Mesendoderm (in vitro differentiated cells): ENCODE data around the gene TRMT61A.

ENCODE experiments used
- DNase-seq: peaks from one replicate; pipeline ENCODE4 v3.0.0; 2013
- H2AK5ac ChIP-seq: 2 replicates; pipeline ENCODE4 v1.6.1; 2013; ENCODE audit warnings: low read length, inconsistent platforms
- H2BK120ac ChIP-seq: 2 replicates; pipeline ENCODE4 v1.6.1; 2013; ENCODE audit warnings: low read depth, mild to moderate bottlenecking, low read length, moderate library complexity, mixed read lengths
- H2BK15ac ChIP-seq: replicated peaks from 2 replicates; pipeline ENCODE4 v1.6.1; 2013; ENCODE audit warnings: low read depth, mild to moderate bottlenecking, moderate library complexity
- H2BK5ac ChIP-seq: 2 replicates; pipeline ENCODE4 v1.6.1; 2013; ENCODE audit warnings: low read length, inconsistent platforms
- H3K18ac ChIP-seq: 2 replicates; pipeline ENCODE4 v1.6.1; 2013; ENCODE audit warnings: mild to moderate bottlenecking, low read length, mixed read lengths
- H3K23ac ChIP-seq: one replicate; pipeline ENCODE4 v1.6.1; 2013; ENCODE audit warnings: low read length
- H3K27ac ChIP-seq: 2 replicates; pipeline ENCODE4 v1.5.1; 2013; ENCODE audit warnings: low read depth, mild to moderate bottlenecking, inconsistent platforms, low read length, moderate library complexity
- H3K27me3 ChIP-seq: 2 replicates; pipeline ENCODE4 v1.6.1; 2013; ENCODE audit warnings: low read length, control low read depth, mild to moderate bottlenecking, inconsistent platforms; ENCODE audit not compliant: insufficient read depth, poor library complexity
- H3K36me3 ChIP-seq: 2 replicates; pipeline ENCODE4 v1.6.1; 2013; ENCODE audit warnings: low read length, inconsistent platforms; ENCODE audit not compliant: control insufficient read depth, insufficient read depth
- H3K4ac ChIP-seq: one replicate; pipeline ENCODE4 v1.6.1; 2013; ENCODE audit warnings: low read depth, mild to moderate bottlenecking, low read length, moderate library complexity
- H3K4me1 ChIP-seq: 2 replicates; pipeline ENCODE4 v1.6.1; 2013; ENCODE audit warnings: low read depth, low read length, inconsistent platforms; ENCODE audit not compliant: control insufficient read depth
- H3K4me2 ChIP-seq: 2 replicates; pipeline ENCODE4 v1.6.1; 2013; ENCODE audit warnings: low read length
- H3K4me3 ChIP-seq: 2 replicates; pipeline ENCODE4 v1.5.1; 2013; ENCODE audit warnings: mild to moderate bottlenecking, low read length
- H3K56ac ChIP-seq: one replicate; pipeline ENCODE4 v1.6.1; 2013; ENCODE audit warnings: low read length
- H3K79me1 ChIP-seq: 2 replicates; pipeline ENCODE4 v1.6.1; 2013; ENCODE audit warnings: low read length, inconsistent platforms
- H3K79me2 ChIP-seq: 2 replicates; pipeline ENCODE4 v1.6.1; 2013; ENCODE audit warnings: mild to moderate bottlenecking, low read length; ENCODE audit not compliant: control insufficient read depth, insufficient read depth
- H3K9ac ChIP-seq: 2 replicates; pipeline ENCODE4 v1.6.1; 2013; ENCODE audit warnings: low read length, inconsistent platforms
- H4K5ac ChIP-seq: one replicate; pipeline ENCODE4 v1.6.1; 2013; ENCODE audit warnings: low read length
- H4K8ac ChIP-seq: one replicate; pipeline ENCODE4 v1.6.1; 2013; ENCODE audit warnings: low read depth, mild to moderate bottlenecking, control low read depth, low read length, moderate library complexity
- WGBS: extraction: QIAGEN DNeasy Blood & Tissue Kit; methylation state at CpG from one replicate; pipeline ENCODE4 v1.1.7; 2013; ENCODE audit warnings: low lambda C conversion rate, missing lambda C conversion rate; ENCODE audit not compliant: insufficient coverage; ENCODE audit errors: extremely low coverage; 5-methylcytosine and 5-hydroxymethylcytosine counted together

Gene TRMT61A

GRCh38 chr14:103527408-103528145, 1.4 kb upstream of the TRMT61A start:
- Histone ChIP-seq H3K4me3 (no peak overlapping the region), H3K18ac (no peak overlapping the region), H2BK120ac (no peak overlapping the region)

GRCh38 chr14:103528146-103528586, 830 bp upstream of the TRMT61A start:
- Histone ChIP-seq H3K18ac (no peak overlapping the region), H4K5ac (no peak overlapping the region), H3K4ac (peak overlapping the region; percentile 44), H2BK120ac (no peak overlapping the region), H3K56ac (peak overlapping the region; percentile 82), H3K79me1 (peaks cover 17% of the 10 kb centered on the region), H3K23ac (no peak overlapping the region), H3K9ac (peak overlapping the region; percentile 27), H3K4me1 (peaks cover 5% of the 10 kb centered on the region), H3K4me3 (no peak overlapping the region), H3K4me2 (no peak overlapping the region), H2BK5ac (no peak overlapping the region), H2AK5ac (no peak overlapping the region), H3K27me3 (peaks cover 5% of the 10 kb centered on the region), H4K8ac (peak overlapping the region; percentile 56), H2BK15ac (no peak overlapping the region), H3K27ac (no peak overlapping the region), H3K79me2 (peaks cover 12% of the 10 kb centered on the region), H3K36me3 (no peaks in the 10 kb centered on the region)
- no peak for DNase-seq
- WGBS, result no CpG with 5 or more reads among the region's 10 CpGs

More at GRCh38 chr14:103527408-103528145, 1.4 kb upstream of the TRMT61A start:
- H3K9ac ChIP-seq, result no peak overlapping the region
- H3K56ac ChIP-seq, result no peak overlapping the region
- H3K27ac ChIP-seq, result no peak overlapping the region
- no peaks in the 10 kb centered on the region for H3K36me3 ChIP-seq
- H2AK5ac ChIP-seq, result no peak overlapping the region
- peaks cover 5% of the 10 kb centered on the region for H3K4me1 ChIP-seq
- WGBS, result no CpG with 5 or more reads among the region's 14 CpGs
- peaks cover 5% of the 10 kb centered on the region for H3K27me3 ChIP-seq
- H2BK15ac ChIP-seq, result no peak overlapping the region
- H2BK5ac ChIP-seq, result no peak overlapping the region
- H3K79me2 ChIP-seq, result peaks cover 12% of the 10 kb centered on the region
- H4K8ac ChIP-seq, result no peak overlapping the region
- no peak overlapping the region for H3K4ac ChIP-seq
- H4K5ac ChIP-seq, result no peak overlapping the region
- no peak for DNase-seq
- no peak overlapping the region for H3K23ac ChIP-seq
- no peak overlapping the region for H3K4me2 ChIP-seq
- H3K79me1 ChIP-seq, result peaks cover 17% of the 10 kb centered on the region

GRCh38 chr14:103529383-103530365, 678 bp downstream of the TRMT61A start:
- H3K27me3 ChIP-seq, result no peaks in the 10 kb centered on the region
- H3K79me2 ChIP-seq, result peaks cover 12% of the 10 kb centered on the region
- H3K18ac ChIP-seq, result no peak overlapping the region
- H3K9ac ChIP-seq, result peak overlapping the region; percentile 80
- H3K56ac ChIP-seq, result peak overlapping the region; percentile 91
- no peak overlapping the region for H3K4ac ChIP-seq
- H2BK120ac ChIP-seq, result no peak overlapping the region
- peak overlapping the region; percentile 100 for H3K4me2 ChIP-seq
- peak overlapping the region; percentile 94 for H3K4me3 ChIP-seq
- peaks cover 17% of the 10 kb centered on the region for H3K79me1 ChIP-seq
- peak overlapping the region; percentile 87 for H4K8ac ChIP-seq
- DNase-seq, result no peak
- no peak overlapping the region for H2BK5ac ChIP-seq
- no peak overlapping the region for H4K5ac ChIP-seq
- no CpG with 5 or more reads among the region's 42 CpGs for WGBS
- no peak overlapping the region for H3K23ac ChIP-seq
- peaks cover 5% of the 10 kb centered on the region for H3K4me1 ChIP-seq
- H2AK5ac ChIP-seq, result peak overlapping the region; percentile 4
- no peaks in the 10 kb centered on the region for H3K36me3 ChIP-seq
- H2BK15ac ChIP-seq, result no peak overlapping the region
- no peak overlapping the region for H3K27ac ChIP-seq

GRCh38 chr14:103530390-103530789, 1.4 kb downstream of the TRMT61A start:
- WGBS, result no CpG with 5 or more reads among the region's 7 CpGs

GRCh38 chr14:103530831-103531230, 1.8 kb downstream of the TRMT61A start:
- no peaks in the 10 kb centered on the region for H3K36me3 ChIP-seq
- no peak overlapping the region for H3K4me2 ChIP-seq
- no peak overlapping the region for H3K27ac ChIP-seq
- H2BK120ac ChIP-seq, result no peak overlapping the region
- no peak overlapping the region for H3K4ac ChIP-seq
- no peak overlapping the region for H2BK15ac ChIP-seq
- H2AK5ac ChIP-seq, result no peak overlapping the region
- no peak overlapping the region for H4K8ac ChIP-seq
- peaks cover 12% of the 10 kb centered on the region for H3K79me2 ChIP-seq
- no peak overlapping the region for H2BK5ac ChIP-seq
- no peak overlapping the region for H3K4me3 ChIP-seq
- H3K27me3 ChIP-seq, result no peaks in the 10 kb centered on the region
- no peak overlapping the region for H4K5ac ChIP-seq
- no peak overlapping the region for H3K18ac ChIP-seq
- H3K79me1 ChIP-seq, result peaks cover 17% of the 10 kb centered on the region
- H3K56ac ChIP-seq, result no peak overlapping the region
- H3K4me1 ChIP-seq, result peaks cover 5% of the 10 kb centered on the region
- no peak for DNase-seq
- no CpG with 5 or more reads among the region's 11 CpGs for WGBS
- no peak overlapping the region for H3K23ac ChIP-seq
- no peak overlapping the region for H3K9ac ChIP-seq

More at GRCh38 chr14:103530390-103530789, 1.4 kb downstream of the TRMT61A start:
- Histone ChIP-seq H2AK5ac (no peak overlapping the region), H3K36me3 (no peaks in the 10 kb centered on the region), H3K4me2 (no peak overlapping the region), H3K9ac (no peak overlapping the region), H3K27me3 (no peaks in the 10 kb centered on the region), H2BK120ac (no peak overlapping the region), H4K5ac (no peak overlapping the region), H3K79me2 (peaks cover 12% of the 10 kb centered on the region), H2BK15ac (no peak overlapping the region), H3K4me3 (no peak overlapping the region), H3K79me1 (peaks cover 17% of the 10 kb centered on the region), H2BK5ac (no peak overlapping the region), H3K56ac (no peak overlapping the region), H4K8ac (no peak overlapping the region), H3K23ac (no peak overlapping the region), H3K4me1 (peaks cover 5% of the 10 kb centered on the region), H3K18ac (no peak overlapping the region), H3K4ac (no peak overlapping the region), H3K27ac (no peak overlapping the region)
- DNase-seq, result peak; percentile 62
